Gastrocnemius medialis (tissue), 4 donors: ENCODE data around the gene NTMT1. TPM values are rescaled to one million over a fixed set of nuclear protein-coding genes. Genes with fewer than 3 reads are reported as not detected.

Experiments
- ATAC-seq, 2 donors: fragments of 150-250 bp; one replicate each; pipeline ENCODE4 v1.9.1; 2016
- DNase-seq, 2 donors: peaks; one replicate each; pipeline ENCODE4 v3.0.0-alpha.2; 2019
- H3K27ac ChIP-seq, 4 donors: fragments of 200-600 bp; sonication (generic); 1 replicate in 1 of 4; 2 replicates in 3 of 4; pipeline ENCODE4 v1.5.1; 2016 to 2018; ENCODE audit warnings: mild to moderate bottlenecking in 2 of 4, moderate library complexity in 1 of 4
- H3K27me3 ChIP-seq, 3 donors: fragments of 200-600 bp; sonication (generic) in 2 of 3; 1 replicate in 1 of 3; 2 replicates in 2 of 3; pipeline versions ENCODE4 v1.5.1 to v1.6.0; 2016 to 2019; ENCODE audit warnings: mild to moderate bottlenecking in 1 of 3, moderate library complexity in 1 of 3
- H3K36me3 ChIP-seq, 2 donors: fragments of 200-600 bp; sonication (generic) in 1 of 2; one replicate each; pipeline ENCODE4 v1.5.1; 2017 to 2018
- H3K4me1 ChIP-seq, 2 donors: fragments of 200-600 bp; sonication (generic) in 1 of 2; one replicate each; pipeline ENCODE4 v1.5.1; 2016 to 2017; ENCODE audit warnings: mild to moderate bottlenecking in 2 of 2
- H3K4me3 ChIP-seq, 4 donors: fragments of 200-600 bp; sonication (generic) in 3 of 4; 1 replicate in 1 of 4; 2 replicates in 3 of 4; pipeline ENCODE4 v1.5.1; 2016 to 2019; ENCODE audit warnings: mild to moderate bottlenecking in 2 of 4
- H3K9me3 ChIP-seq, 3 donors: fragments of 200-600 bp; sonication (generic) in 2 of 3; 1 replicate in 1 of 3; 2 replicates in 2 of 3; pipeline ENCODE4 v1.5.1; 2016 to 2019
- CTCF ChIP-seq, 5 experiments: fragments of 450-650 bp in 3 of 5; fragments of 200-600 bp in 2 of 5; sonication (generic) in 2 of 5; IDR thresholded peaks in 4 of 5; conservative IDR thresholded peaks in 1 of 5; 1 replicate in 4 of 5; 2 replicates in 1 of 5; pipeline ENCODE4 v1.5.1; 2016 to 2019; ENCODE audit warnings: antibody characterized with exemption in 5 of 5, mild to moderate bottlenecking in 3 of 5, moderate library complexity in 3 of 5
- POLR2A ChIP-seq, 2 donors: fragments of 450-650 bp; IDR thresholded peaks; one replicate each; pipeline ENCODE4 v1.6.1; 2017; ENCODE audit warnings: antibody characterized with exemption in 2 of 2, mild to moderate bottlenecking in 2 of 2, moderate library complexity in 2 of 2
- in situ Hi-C, 4 donors: fragments of 200-750 bp; cut with MboI; loops; one replicate each; pipeline versions ENCODE4 v1.15.0 to v1.8.0; 2017; ENCODE audit warnings: low sequenced_read_pairs in 4 of 4
- intact Hi-C: fragments of 100-400 bp; cut with DNase I; formaldehyde crosslinking; loops from one replicate; pipeline ENCODE4 v1.15.1; 2023; ENCODE audit warnings: low total_unique reads
- total RNA-seq, 4 donors: library from RNA; depleted of rRNA; stranded (reverse); fragments of >200 nt; gene quantifications; one replicate each; pipeline versions ENCODE4 v1.1.0 to v1.2.3, GENCODE V29; 2016

Gene NTMT1
- total RNA-seq, 4 donors from 2014 or later: 37.8 to 82.1 (median 48.1) TPM

GRCh38 chr9:129665814-129666520 is 40.0 kb downstream of the NTMT1 start:
- TF ChIP-seq POLR2A (IDR thresholded peaks at IDR 0.05): no peak
- no peak for TF ChIP-seq CTCF (IDR thresholded peaks at IDR 0.05 in 4 of 5, conservative IDR thresholded peaks at IDR 0.05 in 1 of 5)
- Histone ChIP-seq H3K27ac (no peak overlapping the region), H3K4me1 (no peaks in the 10 kb centered on the region)

GRCh38 chr9:129666575-129666974 is 40.6 kb downstream of the NTMT1 start:
- H3K9me3 ChIP-seq: no peaks in the 10 kb centered on the region
- peak overlapping the region in 2 of 4 donors; percentile 9 to 26 for H3K4me3 ChIP-seq
- DNase-seq (no peak), ATAC-seq (no peak)
- in situ Hi-C loops (no loop called here), intact Hi-C loops (no loop called here)
- H3K27ac ChIP-seq: no peak overlapping the region
- no peak for TF ChIP-seq CTCF (IDR thresholded peaks at IDR 0.05 in 4 of 5, conservative IDR thresholded peaks at IDR 0.05 in 1 of 5)
- H3K4me1 ChIP-seq: no peaks in the 10 kb centered on the region
- peaks cover 14 to 40% (median 33%) of the 10 kb centered on the region in 3 donors for H3K27me3 ChIP-seq
- H3K36me3 ChIP-seq: no peaks in the 10 kb centered on the region

More at GRCh38 chr9:129665814-129666520, 40.0 kb downstream of the NTMT1 start:
- Histone ChIP-seq H3K9me3 (no peaks in the 10 kb centered on the region), H3K27me3 (peaks cover 14 to 46% (median 33%) of the 10 kb centered on the region in 3 donors), H3K4me3 (peak overlapping the region in 2 of 4 donors; percentile 9 to 41), H3K36me3 (no peaks in the 10 kb centered on the region)
- ATAC-seq: no peak
- intact Hi-C loops (no loop called here), in situ Hi-C loops (no loop called here)
- DNase-seq: no peak

GRCh38 chr9:129667378-129667777 is 41.4 kb downstream of the NTMT1 start:
- in situ Hi-C loops: no loop called here
- no peak overlapping the region for H3K27ac ChIP-seq

GRCh38 chr9:129667850-129668249 is 41.9 kb downstream of the NTMT1 start:
- DNase-seq (no peak), ATAC-seq (no peak)
- no peak for TF ChIP-seq CTCF (IDR thresholded peaks at IDR 0.05 in 4 of 5, conservative IDR thresholded peaks at IDR 0.05 in 1 of 5)
- TF ChIP-seq POLR2A (IDR thresholded peaks at IDR 0.05): no peak
- H3K4me3 ChIP-seq: no peak overlapping the region
- no peaks in the 10 kb centered on the region for H3K36me3 ChIP-seq
- in situ Hi-C loops (no loop called here), intact Hi-C loops (no loop called here)
- no peak overlapping the region for H3K27ac ChIP-seq
- no peaks in the 10 kb centered on the region for H3K9me3 ChIP-seq
- peaks cover 14 to 39% (median 33%) of the 10 kb centered on the region in 3 donors for H3K27me3 ChIP-seq
- H3K4me1 ChIP-seq: no peaks in the 10 kb centered on the region

More at GRCh38 chr9:129667378-129667777, 41.4 kb downstream of the NTMT1 start:
- Histone ChIP-seq H3K4me3 (no peak overlapping the region), H3K36me3 (no peaks in the 10 kb centered on the region), H3K27me3 (peaks cover 14 to 39% (median 33%) of the 10 kb centered on the region in 3 donors), H3K9me3 (no peaks in the 10 kb centered on the region), H3K4me1 (no peaks in the 10 kb centered on the region)
- intact Hi-C loops: no loop called here
- DNase-seq (no peak), ATAC-seq (no peak)
- TF ChIP-seq POLR2A (IDR thresholded peaks at IDR 0.05): no peak
- TF ChIP-seq CTCF (IDR thresholded peaks at IDR 0.05 in 4 of 5, conservative IDR thresholded peaks at IDR 0.05 in 1 of 5): no peak
